ENCODE measurements around the gene SIRPB1. TPM values are rescaled to one million over a fixed set of nuclear protein-coding genes. Genes with fewer than 3 reads are reported as not detected.

SIRPB1 gene
- 0.41 to 0.56 TPM (median 0.43 TPM) in 5 replicates for total RNA-seq (2022; extraction: Qiagen RNA extraction)

DNA sequence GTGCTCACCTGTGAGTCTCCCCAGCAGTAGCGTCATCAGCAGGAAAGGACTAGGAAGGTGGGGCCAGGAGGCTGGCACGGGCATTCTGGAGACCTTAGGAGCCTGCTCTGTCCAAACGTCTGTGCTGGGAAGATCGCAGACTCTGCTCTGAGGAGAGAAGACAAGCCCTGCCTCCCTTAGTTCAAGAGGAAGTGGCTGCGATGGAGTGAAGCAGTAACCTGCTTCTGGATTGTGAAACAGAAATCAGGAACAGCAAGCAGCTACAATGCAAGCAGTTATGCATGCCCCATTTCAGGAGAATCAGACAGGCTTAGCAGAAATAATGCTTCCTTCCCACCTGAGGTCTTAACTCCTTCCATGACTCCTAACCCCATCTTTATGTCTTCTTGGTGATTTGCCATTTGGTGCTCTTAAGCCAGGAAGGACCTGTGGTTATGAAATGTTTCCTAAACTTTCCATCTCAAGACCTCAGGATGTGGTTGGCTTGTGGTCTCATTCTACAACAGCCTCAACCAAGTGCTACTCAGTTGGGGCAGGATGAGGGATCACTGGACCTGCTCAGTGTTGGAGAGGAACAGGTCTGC, at the start of gene SIRPB1:
Gene SIRPB1, minus strand, starts transcription at position 149 of the 584 bp plus-strand sequence. Its CDS starts 65 bp downstream, at position 84.

DNA sequence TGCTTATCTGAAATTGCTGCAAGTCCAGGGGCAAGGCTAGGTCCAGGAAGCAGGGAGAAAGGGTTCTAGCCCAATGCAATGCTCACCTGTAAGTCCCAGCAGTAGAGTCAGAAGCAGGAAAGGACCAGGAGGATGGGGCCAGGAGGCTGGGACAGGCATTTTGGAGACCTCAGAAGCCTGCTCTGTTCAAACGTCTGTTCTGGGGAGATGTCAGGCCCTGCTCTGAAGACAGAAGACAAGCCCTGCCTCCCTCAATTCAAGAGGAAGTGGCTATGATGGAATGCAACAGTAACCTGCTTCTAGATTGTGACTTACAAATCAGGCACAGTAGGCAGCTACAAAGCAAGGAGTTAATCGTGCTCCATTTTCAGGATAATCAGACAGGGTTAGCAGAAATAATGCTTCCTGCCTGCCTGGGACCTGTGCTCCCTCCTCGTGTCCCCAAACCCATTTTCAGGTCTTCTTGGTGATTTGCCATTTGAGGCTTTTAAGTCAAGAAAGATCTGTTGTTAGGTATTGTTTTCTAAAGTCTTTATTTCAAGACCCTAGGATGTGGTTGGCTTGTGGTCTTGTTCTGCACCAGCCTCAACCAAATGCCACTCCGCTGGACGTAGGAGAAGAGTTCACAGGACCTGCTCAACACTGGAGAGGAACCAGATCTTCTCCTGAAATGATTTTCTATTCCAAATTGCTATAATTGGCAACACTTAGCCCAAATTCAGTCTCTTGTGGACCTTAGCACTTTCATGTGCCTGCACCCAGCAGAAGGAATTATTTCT, 37.9 kb upstream of the SIRPB1 start, which contains the start of gene SIRPG:
Gene SIRPG, minus strand, starts transcription at position 224 of the 779 bp plus-strand sequence. Its CDS starts 65 bp downstream, at position 159.

Other genes with a start within 250 kb of the SIRPB1 start
- gene FKBP1A, start 227.0 kb downstream of the SIRPB1 start, total RNA-seq (2022; extraction: Qiagen RNA extraction) = 503 to 525 TPM (median 509 TPM) in 5 replicates
- gene NSFL1C, start 153.2 kb downstream of the SIRPB1 start, total RNA-seq (2022; extraction: Qiagen RNA extraction) = 105 to 128 TPM (median 113 TPM) in 5 replicates
- not detected in 5 replicates for gene SIRPB2, start 128.6 kb downstream of the SIRPB1 start, total RNA-seq (2022; extraction: Qiagen RNA extraction)
- not detected in 5 replicates for gene SIRPD, start 62.3 kb downstream of the SIRPB1 start, total RNA-seq (2022; extraction: Qiagen RNA extraction)
- gene SIRPG, start 37.8 kb upstream of the SIRPB1 start, total RNA-seq (2022; extraction: Qiagen RNA extraction) = not detected in 5 replicates

Data from A549 treated with AZD2906 at 1 μM for 4 hours (cell line).